ENCODE results near the gene PTS.
"Not testable (repeated sequence)": the region's sequence is repeated elsewhere in the genome, so short reads cannot be mapped to it uniquely, and the experiment has no call there.

PTS gene

DNA sequence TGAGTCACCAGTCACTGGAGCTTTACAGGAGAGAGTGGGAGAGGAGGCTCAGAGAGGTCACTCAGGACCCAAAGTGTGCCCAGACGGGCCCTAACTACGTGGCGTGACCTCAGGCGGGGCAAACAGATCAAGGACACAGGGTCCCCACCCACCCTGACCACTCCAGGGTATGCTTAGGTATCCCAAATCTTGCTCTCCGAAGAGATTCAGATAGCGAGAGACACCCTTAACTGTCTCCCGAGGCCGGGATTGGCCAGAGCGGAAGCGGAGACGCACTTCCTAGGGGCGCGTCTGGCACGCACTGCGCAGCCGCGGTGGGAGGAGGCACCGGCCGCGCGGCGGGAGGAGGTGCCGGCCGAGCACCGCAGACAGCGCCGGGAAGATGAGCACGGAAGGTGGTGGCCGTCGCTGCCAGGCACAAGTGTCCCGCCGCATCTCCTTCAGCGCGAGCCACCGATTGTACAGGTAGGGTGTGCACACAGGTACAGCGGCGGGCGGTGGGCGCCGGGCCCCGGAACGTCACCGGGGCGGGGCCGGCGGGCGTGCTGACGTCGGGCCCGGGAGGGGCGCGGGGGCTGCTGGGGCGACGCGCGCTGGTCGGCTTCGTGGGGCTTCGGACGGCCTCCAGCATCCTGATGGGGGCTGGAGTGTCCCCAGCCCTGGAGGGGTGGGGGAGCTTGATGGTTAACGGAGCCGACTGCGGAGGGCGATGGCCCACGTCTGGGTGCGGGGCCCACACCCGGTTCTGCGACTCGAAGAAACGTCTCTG, at the start of gene PTS:
TSS of gene PTS (plus strand) at position 367 of the 769 bp plus-strand sequence. CDS start at position 383, 16 bp downstream.
- peak; percentile 71 for DNase-seq (ENCODE audit: low read depth)

DNA sequence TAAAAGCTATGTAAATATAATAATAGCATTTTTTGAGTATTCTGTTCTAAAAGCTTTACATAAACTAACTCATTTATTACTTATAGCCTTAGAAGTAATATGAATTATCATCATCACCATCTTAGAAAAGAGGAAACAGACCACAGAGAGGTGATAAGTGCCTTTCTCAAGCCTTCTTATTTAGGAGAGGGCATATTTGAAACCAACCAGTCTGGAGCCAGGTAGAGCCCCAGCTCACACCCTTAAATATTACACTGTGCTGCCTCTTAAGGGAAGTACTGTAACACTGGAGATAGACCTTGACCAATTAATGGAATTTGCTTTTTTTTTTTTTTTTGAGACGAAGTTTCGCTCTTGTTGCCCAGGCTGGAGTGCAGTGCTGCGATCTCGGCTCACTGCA, 48.6 kb upstream of the PTS start:
- DNase-seq (ENCODE audit: low read depth) = no peak

GRCh38 chr11:112178428-112178827, 47.8 kb upstream of the PTS start:
- no peak for DNase-seq (ENCODE audit: low read depth)

DNA sequence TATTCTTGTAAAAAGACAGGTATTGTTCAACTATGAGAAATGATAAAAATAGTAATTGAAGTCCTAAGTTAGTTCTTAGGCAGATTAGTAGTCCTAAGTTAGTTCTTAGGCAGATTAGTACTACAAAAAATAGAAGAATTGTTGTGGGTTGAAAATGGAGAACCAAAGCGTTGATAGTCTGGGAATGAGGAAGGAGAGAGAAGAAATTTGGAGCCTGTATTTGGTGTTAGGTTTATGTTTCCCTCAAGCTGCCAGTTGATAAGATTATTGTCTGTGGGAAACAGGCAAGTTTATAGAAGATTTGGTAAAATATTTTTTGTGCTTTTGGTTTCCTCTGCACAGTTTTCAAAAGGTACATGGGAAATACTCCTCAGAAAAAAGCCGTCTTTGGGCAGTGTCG, 47.3 kb upstream of the PTS start:
- DNase-seq (ENCODE audit: low read depth) = no peak

DNA sequence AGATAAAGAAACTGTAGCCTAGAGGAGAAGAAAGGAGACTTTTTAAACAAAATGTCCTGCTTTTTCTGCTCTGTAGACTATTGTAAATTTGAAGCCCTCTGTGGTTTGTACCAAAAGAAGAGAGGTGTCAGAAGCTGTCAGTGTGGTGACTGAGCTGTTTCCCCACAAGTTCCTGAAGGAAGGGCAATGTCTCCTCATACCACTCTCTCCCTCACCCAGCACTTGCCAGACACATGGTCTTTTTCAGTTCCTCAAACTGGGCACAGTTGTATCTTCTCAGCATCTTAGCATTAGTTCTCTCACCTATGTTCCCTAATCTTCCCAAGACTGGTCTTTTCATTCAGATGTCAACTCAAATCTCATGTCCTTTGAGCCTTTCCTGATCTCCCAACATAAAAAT, 46.6 kb upstream of the PTS start:
- no peak for DNase-seq (ENCODE audit: low read depth)

- DNase-seq (ENCODE audit: low read depth) = no peak
These were observed 43.4 kb upstream of the PTS start for GRCh38 chr11:112182867-112183266.

DNA sequence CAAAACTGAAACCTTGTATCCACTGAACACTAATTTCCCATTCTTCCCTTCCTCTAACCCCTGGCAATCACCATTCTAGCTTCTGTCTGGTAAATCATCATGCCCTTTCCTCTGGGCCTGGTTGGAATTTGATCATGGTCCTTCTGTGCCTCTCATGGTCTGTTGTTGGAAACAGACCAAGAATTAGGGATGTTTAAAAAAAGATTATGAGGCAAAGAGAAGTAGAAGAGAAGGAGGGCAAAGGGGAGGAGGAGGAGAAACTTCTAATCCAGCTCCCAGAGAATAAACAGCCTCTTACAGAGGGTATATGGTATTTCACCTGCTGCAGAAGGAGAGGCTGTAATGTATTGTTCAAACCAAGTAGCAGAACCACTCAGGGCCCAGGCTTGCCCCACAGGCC, 40.3 kb upstream of the PTS start:
- no peak for DNase-seq (ENCODE audit: low read depth)

DNA sequence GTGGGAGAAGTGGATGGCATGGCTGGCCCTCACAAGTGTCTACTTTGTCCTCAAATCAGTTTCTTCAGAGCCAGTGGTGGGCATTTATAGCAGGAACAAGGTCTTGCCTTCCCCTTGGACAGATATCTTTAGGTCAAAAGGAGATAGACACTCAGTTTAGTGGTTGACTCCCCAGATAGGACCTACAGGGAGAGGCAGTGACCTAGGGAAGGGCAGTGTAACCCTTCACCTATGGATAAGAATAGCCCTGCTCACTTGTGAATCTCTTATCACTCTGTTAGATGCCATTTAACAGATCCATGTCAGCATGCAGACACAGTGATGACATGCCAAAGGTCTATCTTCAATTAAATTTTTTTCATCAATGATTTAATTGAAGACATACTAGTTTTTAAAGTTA, 39.9 kb upstream of the PTS start:
- DNase-seq (ENCODE audit: low read depth) = no peak

DNA sequence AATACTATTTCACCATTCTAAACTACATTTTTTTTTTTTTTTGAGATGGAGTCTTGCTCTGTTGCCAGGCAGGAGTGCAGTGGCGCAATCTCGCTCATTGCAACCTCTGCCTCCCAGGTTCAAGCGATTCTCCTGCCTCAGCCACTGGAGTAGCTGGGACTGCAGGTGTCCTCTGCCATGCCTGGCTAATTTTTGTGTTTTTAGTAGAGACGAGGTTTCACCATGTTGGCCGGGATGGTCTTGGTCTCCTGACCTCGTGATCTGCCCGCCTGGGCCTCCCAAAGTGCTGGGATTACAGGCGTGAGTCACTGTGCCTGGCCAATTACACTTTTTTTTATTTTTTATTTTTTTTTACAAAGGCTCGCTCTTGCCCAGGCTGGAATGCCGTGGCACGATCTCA, 31.1 kb upstream of the PTS start:
- not testable (repeated sequence) for DNase-seq (ENCODE audit: low read depth)

GRCh38 chr11:112195951-112196351, 30.3 kb upstream of the PTS start:
- no peak for DNase-seq (ENCODE audit: low read depth)

DNA sequence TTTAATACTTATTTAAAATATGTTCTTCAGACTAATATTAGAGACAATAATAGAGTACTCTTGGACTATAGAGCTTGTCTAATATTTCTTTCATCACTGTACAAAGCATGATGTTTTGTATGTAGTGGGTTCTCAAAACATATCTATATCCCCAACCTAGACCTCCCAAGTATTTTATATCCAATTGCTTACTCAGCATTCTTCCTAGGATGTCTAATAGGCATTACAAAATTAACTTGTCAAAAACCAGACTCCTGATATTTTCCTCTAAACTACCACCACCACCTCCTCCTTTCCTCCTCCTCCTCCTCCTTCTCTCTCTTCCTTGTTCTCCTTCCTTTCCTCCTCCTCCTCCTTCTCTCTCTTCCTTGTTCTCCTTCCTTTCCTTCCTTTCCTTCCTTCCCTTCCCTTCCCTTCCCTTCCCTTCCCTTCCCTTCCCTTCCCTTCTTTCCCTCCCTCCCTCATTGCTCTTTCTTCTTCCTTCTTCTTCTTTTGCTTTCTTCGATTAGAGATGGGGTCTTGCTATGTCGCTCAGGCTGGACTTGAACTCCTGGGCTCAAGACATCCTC, 29.6 kb upstream of the PTS start:
- DNase-seq (ENCODE audit: low read depth) = no peak

DNA sequence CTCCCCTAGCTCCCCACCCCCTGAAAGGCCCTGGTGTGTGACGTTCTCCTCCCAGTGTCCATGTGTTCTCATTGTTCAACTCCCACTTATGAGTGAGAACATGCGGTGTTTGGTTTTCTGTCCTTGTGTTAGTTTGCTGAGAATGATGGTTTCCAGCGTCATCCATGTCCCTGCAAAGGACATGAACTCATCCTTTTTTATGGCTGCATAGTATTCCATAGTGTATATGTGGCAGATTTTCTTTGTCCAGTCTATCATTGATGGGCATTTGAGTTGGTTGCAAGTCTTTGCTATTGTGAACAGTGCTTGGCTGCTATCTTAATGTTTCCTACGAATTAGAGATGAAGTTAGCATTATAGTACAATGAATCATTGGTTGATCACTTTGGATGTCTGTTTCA, 27.1 kb upstream of the PTS start:
- not testable (repeated sequence) for DNase-seq (ENCODE audit: low read depth)

GRCh38 chr11:112200252-112200651, 26.0 kb upstream of the PTS start:
- DNase-seq (ENCODE audit: low read depth) = no peak

DNA sequence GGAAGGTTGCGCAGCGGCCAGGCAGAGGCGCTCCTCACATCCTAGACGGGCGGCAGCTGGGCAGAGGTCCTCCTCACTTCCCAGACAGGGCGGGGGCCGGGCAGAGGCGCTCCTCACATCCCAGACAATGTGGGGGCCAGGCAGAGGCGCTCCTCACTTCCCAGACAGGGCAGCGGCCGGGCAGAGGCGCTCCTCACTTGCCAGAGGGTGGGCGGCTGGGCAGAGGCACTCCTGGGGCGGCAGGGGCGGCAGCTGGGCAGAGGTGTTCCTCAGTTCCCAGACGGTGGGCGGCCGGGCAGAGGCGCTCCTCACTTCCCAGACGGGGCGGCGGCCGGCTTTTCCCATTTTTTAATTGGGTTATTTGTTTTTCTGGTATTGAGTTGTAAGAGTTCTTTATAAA, 20.2 kb upstream of the PTS start:
- no peak for DNase-seq (ENCODE audit: low read depth)

DNA sequence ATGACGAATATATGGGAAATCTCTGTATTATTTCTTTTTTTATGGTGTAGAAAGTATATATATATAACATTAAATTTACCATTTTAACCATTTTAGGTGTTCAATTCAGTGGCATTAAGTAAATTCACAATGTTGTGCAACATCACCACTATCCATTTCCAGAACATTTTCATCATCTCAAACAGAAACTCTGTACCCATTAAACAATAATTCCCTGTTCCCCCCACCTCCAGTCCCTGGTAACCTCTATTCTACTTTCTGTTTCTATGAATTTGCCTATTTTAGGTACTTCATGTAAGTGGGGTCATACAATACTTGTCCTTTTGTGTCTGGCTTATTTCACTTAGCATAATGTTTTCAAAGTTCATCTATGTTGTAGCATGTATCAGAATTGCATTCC, 15.3 kb upstream of the PTS start:
- DNase-seq (ENCODE audit: low read depth) = no peak

GRCh38 chr11:112211536-112211935, 14.7 kb upstream of the PTS start:
- DNase-seq (ENCODE audit: low read depth) = no peak

- no peak for DNase-seq (ENCODE audit: low read depth)
These were observed 13.9 kb upstream of the PTS start for GRCh38 chr11:112212290-112212689.

DNA sequence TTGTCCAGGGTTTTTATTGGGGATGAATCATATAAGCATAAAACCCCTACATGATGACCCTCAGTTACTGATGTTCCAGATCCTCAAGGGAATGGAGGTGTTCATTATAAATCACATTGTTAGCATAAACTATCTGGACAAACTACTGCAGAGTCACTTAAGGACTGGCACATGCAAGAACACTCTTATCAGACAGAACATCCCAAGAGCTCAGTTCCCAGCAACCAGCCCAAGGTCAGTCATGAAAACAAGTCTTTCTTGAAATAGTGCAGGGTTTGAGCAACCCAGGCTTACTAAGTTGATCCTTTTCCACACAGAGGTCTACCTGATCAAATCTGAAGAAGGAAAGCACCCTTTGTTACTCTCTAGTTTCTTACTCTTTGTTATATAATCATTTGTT, 13.5 kb upstream of the PTS start:
- no peak for DNase-seq (ENCODE audit: low read depth)

DNA sequence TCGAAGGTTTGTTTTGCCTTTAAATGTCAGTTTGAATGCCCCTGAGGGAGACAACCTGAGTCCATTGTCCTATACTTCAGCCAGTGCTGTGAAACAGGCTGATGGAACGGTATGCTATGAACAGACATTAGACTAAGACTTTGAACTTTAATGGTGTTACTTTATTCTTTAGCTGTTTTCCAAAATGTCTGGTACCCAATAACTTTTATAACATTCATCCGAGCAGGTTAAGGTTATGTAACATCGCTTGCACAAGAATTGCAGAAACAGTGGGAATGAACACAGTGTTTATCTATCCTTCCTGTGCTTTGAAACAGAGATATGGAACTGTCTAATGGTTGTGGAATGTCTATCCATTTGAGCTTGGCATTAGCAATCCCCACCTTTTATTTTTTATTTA, 12.5 kb upstream of the PTS start:
- no peak for DNase-seq (ENCODE audit: low read depth)

DNA sequence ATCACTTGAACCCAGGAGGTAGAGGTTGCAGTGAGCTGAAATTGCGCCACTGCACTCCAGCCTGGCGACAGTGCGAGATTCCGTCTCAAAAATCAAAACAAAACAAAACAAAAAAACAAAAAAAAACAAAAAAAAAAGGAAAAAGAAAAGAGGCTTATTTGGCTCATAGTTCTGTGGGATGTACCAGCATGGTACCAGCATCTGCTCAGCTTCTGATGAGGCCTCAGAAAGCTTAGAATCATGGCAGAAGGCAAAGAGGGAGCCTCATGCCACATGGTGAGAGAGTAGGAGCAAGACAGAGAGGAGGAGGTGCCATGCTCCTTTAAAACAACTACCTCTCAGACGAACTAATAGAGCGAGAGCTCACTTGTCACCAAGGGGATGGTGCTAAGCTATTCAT, 10.6 kb upstream of the PTS start:
- no peak for DNase-seq (ENCODE audit: low read depth)

DNA sequence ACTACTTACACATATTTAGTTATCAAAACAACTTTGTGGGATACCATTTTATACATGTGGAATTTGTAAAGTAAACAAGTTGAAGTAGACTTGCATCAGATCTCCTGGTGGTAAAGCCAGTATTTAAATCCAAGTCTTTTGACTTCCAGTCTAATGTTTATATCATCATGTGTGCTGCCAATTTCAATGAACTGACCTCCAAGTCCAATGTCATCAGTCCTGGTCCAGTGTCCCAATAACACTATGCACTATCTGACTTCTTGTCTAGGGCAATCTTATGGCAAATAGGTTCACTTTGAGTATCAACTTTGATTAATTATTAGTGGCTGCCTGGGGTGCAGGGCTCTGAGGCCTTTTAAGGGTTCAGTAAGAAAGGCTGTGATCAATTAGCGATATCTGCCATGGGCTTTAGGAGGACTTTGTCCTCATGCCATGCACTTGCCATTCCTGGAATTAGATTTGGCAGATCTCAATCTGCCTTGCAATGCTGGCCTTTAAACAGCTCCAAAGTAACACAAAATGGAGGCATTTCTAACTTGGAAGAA, 9.6 kb upstream of the PTS start:
- no peak for DNase-seq (ENCODE audit: low read depth)

GRCh38 chr11:112219476-112220232, 6.6 kb upstream of the PTS start:
- no peak for DNase-seq (ENCODE audit: low read depth)

GRCh38 chr11:112221274-112221835, 4.9 kb upstream of the PTS start:
- DNase-seq (ENCODE audit: low read depth) = no peak

All from activated T-cell treated with anti-CD3 and anti-CD28 coated beads for 1 hour (primary cell).